Measurements from ENCODE around the gene ITLN1.
"Not testable (repeated sequence)": the region's sequence is repeated elsewhere in the genome, so short reads cannot be mapped to it uniquely, and the experiment has no call there.

ITLN1 gene

DNA sequence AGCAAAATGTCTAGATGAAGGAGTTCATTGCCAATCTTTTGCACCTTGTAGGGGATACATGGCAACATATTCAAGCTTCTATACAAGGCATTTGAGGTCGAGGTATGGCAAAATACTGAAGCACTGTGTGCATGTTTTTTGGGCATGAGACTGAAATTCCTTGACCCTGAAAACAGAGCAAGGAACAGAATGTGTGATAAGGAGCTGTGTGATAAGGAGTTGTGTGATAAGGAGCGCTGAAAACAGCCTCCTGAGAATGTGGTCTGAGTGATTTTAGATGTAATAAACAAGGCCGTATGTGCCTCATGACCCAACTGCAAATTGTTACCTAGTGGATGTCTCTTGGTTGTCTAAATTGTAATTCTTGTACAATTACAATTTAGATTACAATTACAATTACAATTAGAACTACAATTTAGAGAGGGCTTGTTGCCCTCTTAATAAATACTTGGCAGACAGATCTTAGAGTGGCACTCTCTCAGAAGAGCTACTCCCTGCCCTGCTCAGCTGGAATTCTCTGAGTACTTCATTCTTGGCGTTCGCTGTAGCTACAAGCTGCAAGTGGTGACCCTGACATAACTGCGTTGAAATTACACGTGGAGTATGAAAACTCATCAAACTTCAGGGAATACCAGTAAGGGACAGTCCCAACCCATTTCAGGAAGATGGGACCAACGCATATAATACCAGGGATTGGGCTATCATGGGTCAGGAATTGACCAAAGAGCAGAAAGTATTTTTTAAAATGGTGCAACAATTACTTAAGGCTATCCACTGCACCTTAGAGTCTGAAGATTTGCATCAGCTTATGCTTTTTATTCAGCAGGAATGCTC lies 20.0 kb upstream of the ITLN1 start:
- H3K9me3 ChIP-seq (ENCODE audit: severe bottlenecking): peaks cover 3% of the 10 kb centered on the region
- no peak overlapping the region for H3K27ac ChIP-seq
- H3K27me3 ChIP-seq (ENCODE audit: insufficient read depth, low read depth, severe bottlenecking): peaks cover 88% of the 10 kb centered on the region
- TF ChIP-seq, protein P1, sequence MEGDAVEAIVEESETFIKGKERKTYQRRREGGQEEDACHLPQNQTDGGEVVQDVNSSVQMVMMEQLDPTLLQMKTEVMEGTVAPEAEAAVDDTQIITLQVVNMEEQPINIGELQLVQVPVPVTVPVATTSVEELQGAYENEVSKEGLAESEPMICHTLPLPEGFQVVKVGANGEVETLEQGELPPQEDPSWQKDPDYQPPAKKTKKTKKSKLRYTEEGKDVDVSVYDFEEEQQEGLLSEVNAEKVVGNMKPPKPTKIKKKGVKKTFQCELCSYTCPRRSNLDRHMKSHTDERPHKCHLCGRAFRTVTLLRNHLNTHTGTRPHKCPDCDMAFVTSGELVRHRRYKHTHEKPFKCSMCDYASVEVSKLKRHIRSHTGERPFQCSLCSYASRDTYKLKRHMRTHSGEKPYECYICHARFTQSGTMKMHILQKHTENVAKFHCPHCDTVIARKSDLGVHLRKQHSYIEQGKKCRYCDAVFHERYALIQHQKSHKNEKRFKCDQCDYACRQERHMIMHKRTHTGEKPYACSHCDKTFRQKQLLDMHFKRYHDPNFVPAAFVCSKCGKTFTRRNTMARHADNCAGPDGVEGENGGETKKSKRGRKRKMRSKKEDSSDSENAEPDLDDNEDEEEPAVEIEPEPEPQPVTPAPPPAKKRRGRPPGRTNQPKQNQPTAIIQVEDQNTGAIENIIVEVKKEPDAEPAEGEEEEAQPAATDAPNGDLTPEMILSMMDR (IDR thresholded peaks at IDR 0.05; ENCODE audit: low read depth, low read length): no peak
- no peak for DNase-seq
- H3K36me3 ChIP-seq: no peaks in the 10 kb centered on the region
- H3K4me3 ChIP-seq (ENCODE audit: low read depth, low read length): no peak overlapping the region

DNA sequence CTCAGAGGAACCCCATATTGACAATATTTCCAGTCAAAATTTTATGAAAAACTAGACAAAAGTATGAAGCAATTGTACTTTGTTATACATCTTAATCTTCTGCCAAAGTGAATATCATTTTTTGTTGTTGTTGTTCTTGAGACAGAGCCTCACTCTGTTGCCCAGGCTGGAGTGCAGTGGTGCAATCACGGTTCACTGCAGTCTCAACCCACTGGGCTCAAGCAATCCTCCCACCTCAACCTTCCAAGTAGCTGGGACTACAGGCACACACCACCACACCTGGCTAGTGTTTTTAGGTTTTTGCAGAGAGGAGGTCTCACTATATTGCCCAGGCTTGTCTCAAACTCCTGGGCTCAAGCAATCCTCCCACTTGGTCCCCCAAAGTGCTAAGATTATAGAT lies 17.3 kb upstream of the ITLN1 start:
- not testable (repeated sequence) for H3K9me3 ChIP-seq (ENCODE audit: severe bottlenecking); H3K4me3 ChIP-seq (ENCODE audit: low read depth, low read length); H3K36me3 ChIP-seq; H3K27ac ChIP-seq; DNase-seq
- peaks cover 74% of the 10 kb centered on the region for H3K27me3 ChIP-seq (ENCODE audit: insufficient read depth, low read depth, severe bottlenecking)

DNA sequence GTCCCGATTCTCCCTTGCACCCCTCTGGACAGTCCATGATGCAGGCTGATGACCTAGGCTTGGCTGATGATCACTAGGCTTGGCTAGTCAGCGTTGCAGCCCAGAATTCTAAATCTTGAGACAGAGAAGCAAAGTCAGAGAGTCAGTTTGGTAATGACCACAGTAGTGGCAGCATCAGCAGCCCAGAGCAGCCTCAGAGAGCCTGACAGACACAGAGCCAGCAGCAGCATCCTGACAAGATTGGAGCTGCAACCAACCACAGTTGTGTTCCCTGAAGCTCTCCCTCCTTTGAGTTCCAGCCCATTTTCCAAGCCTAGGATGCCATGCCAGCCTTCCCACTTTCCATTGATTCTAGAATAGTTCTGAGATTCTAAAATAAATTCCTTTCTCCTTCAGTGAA lies 16.8 kb upstream of the ITLN1 start:
- H3K9me3 ChIP-seq (ENCODE audit: severe bottlenecking): peaks cover 4% of the 10 kb centered on the region
- H3K27ac ChIP-seq: no peak overlapping the region
- peaks cover 71% of the 10 kb centered on the region for H3K27me3 ChIP-seq (ENCODE audit: insufficient read depth, low read depth, severe bottlenecking)
- no peak for DNase-seq
- no peak overlapping the region for H3K4me3 ChIP-seq (ENCODE audit: low read depth, low read length)
- TF ChIP-seq, protein P1 (IDR thresholded peaks at IDR 0.05; ENCODE audit: low read depth, low read length): no peak
- no peaks in the 10 kb centered on the region for H3K36me3 ChIP-seq

DNA sequence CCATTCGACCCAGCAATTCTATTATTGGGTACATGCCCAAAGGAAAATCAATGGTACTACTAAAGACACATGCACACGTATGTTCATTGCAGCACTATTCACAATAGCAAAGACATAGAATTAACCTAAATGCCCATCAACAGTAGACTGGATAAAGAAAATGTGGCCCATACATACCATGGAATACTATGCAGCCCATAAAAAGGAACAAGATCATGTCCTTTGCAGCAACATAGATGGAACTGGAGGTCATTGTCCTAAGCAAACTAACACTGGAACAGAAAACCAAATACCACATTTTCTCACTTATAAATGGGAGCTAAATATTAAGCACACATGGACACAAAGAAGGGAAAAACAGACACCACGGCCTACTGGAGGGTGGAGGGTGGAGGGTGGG lies 15.7 kb upstream of the ITLN1 start:
- peaks cover 69% of the 10 kb centered on the region for H3K27me3 ChIP-seq (ENCODE audit: insufficient read depth, low read depth, severe bottlenecking)
- H3K36me3 ChIP-seq; DNase-seq; H3K9me3 ChIP-seq (ENCODE audit: severe bottlenecking); H3K4me3 ChIP-seq (ENCODE audit: low read depth, low read length); H3K27ac ChIP-seq: not testable (repeated sequence)

DNA sequence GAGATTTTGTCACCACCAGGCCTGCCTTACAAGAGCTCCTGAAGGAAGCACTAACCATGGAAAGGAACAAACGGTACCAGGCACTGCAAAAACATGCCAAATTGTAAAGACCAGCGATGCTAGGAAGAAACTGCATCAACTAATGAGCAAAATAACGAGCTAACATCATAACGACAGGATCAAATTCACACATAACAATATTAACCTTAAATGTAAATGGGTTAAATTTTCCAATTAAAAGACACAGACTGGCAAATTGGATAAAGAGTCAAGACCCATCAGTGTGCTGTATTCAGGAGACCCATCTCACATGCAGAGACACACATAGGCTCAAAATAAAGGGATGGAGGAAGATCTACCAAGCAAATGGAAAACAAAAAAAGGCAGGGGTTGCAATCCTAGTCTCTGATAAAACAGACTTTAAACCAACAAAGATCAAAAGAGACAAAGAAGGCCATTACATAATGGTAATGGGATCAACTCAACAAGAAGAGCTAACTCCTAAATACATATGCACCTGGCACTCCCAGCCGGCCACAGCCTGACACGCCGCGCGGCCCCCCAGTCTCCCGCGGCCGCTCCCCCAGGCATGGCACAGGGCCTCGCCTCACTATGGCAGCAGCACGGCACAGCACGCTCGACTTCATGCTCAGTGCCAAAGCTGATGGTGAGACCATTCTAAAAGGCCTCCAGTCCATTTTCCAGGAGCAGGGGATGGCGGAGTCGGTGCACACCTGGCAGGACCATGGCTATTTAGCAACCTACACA lies 9.6 kb upstream of the ITLN1 start:
- peaks cover 77% of the 10 kb centered on the region for H3K27me3 ChIP-seq (ENCODE audit: insufficient read depth, low read depth, severe bottlenecking)
- H3K4me3 ChIP-seq (ENCODE audit: low read depth, low read length); H3K27ac ChIP-seq; H3K36me3 ChIP-seq; DNase-seq: not testable (repeated sequence)
- peaks cover 18% of the 10 kb centered on the region for H3K9me3 ChIP-seq (ENCODE audit: severe bottlenecking)

DNA sequence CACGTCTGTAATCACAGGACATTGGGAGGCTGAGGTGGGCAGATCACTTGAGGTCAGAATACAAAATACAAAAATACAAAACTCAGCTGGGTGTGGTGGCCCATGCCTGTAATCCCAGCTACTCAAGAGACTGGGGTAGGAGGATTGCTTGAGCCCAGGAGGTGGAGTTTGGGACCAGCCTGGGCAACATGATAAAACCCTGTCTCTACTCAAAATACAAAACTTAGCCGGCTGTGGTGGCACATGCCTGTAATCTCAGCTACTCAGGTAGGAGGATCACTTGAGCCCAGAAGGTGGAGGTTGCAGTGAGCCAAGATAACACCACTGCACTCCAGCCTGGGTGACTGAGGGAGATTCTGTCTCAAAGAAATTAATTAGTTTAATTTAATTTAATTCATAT lies 6.5 kb upstream of the ITLN1 start:
- H3K4me3 ChIP-seq (ENCODE audit: low read depth, low read length): no peak overlapping the region

DNA sequence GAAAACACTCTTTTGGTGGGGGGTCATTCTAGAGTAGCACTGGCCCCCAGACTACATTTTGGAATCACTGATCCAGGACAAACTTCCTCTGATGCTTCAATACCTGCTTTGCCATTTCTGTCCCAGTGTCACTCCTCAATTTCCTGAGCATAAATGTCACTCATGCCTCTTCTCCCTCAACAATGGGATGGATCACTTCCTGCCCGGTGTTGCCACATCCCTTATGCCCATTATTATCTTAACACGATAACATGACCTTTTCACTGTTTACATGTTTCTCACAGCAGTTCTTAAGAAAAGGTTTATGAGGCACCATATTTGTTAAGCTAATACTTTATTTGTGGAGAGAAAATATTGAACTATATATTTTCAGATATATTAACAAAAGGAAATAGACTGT lies 3.9 kb upstream of the ITLN1 start:
- DNase-seq: no peak
- no peak overlapping the region for H3K27ac ChIP-seq
- no peak overlapping the region for H3K4me3 ChIP-seq (ENCODE audit: low read depth, low read length)
- peaks cover 12% of the 10 kb centered on the region for H3K9me3 ChIP-seq (ENCODE audit: severe bottlenecking)
- peaks cover 93% of the 10 kb centered on the region for H3K27me3 ChIP-seq (ENCODE audit: insufficient read depth, low read depth, severe bottlenecking)
- H3K36me3 ChIP-seq: no peaks in the 10 kb centered on the region
- TF ChIP-seq, protein P1 (IDR thresholded peaks at IDR 0.05; ENCODE audit: low read depth, low read length): no peak

More for the DNA sequence above, 6.5 kb upstream of the ITLN1 start:
- Histone ChIP-seq H3K9me3 (ENCODE audit: severe bottlenecking) (peaks cover 18% of the 10 kb centered on the region), H3K27ac (no peak overlapping the region), H3K36me3 (no peaks in the 10 kb centered on the region), H3K27me3 (ENCODE audit: insufficient read depth, low read depth, severe bottlenecking) (peaks cover 85% of the 10 kb centered on the region)
- TF ChIP-seq, protein P1 (IDR thresholded peaks at IDR 0.05; ENCODE audit: low read depth, low read length): no peak
- DNase-seq: no peak

Data from WERI-Rb-1 (cell line).